Activated effector memory CD4-positive, alpha-beta T cell treated with Interleukin-2 at 50 U/mL for 16 hours (primary cell): ENCODE measurements around the gene CALCB.

Source experiments
- DNase-seq: peaks from one replicate; pipeline ENCODE4 v3.0.0-alpha.2; 2020

CALCB gene

GRCh38 chr11:15119352-15119751 lies 46.0 kb downstream of the CALCB start:
- no peak for DNase-seq

DNA sequence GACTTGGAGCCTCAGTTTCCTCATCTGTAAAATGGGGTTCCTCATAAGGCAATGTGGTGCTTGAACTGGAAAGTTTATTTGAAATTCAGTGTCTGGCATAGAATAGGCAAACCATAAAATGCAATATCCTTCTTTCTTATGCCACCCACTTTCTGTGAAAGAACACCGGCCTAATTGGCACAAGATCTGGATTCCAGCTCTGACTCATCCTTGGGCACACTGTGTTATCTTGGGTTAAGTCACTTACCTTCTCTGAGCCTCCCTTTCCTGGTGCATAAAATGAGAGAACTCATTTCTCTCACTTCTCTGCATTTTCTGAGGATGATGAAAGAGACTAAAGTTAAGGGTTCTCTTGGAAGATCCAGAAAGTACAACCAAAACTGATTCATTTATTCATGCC lies 46.4 kb downstream of the CALCB start:
- no peak for DNase-seq

DNA sequence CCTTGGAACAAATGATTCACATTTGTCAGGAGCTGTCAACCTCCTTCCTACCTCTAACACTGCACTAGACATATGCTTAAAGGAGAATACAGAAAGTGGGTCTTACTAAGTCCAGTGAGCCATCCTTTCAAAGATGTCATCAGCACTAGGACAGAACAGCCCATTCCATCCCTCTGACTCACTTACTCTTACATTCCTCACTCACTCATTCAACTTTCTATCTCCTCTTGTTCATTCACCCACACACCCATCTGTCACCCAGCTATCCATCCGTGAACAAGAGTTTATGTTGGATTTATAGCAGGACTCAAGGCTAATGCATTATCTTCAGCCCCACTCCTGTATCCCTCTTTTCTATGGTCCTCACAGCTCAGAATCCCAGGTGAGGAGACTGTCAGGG lies 50.5 kb downstream of the CALCB start:
- DNase-seq = no peak

DNA sequence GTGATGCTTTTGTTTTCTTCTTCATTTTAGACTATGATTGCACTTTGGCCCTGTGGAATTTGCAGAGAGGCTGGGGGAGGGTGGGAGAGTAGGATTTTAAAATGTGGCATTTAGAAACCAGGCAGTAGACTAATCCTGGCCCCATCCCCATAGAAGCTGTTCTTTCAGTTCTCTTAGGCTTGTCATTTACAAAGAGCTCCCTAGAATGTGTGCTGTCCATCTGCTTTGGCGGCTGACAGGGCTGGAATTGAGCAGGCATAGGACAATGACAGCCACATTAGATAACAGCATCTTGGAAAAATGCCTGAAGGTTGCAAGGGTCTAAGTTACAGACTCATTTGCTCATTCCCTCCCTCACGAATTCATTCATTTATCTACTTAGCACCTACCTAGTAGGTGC lies 51.1 kb downstream of the CALCB start:
- DNase-seq = no peak

DNA sequence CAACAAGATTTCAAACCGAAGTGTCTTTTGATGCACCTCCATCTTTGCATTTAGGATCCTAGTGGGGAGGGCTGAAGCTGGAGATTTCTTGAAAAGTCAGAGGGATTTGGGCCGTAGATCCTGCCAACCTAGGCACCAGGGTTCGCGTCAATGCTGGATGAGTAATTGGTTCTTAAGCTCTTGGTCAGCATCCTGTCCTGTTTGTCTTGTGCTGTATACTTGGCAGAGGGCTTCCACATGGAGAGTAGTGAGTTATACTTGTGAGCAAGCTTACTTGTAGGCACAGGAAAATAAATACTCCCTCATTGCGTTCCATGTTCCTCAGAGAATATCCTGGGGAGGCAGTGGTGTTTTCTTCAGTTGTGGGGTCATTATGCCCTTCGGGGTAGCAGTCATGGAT lies 53.9 kb downstream of the CALCB start:
- DNase-seq = no peak
